C4-2B (cell line): ENCODE data around the gene OSBPL5.

Experiments used
- H3K27ac ChIP-seq: fragments of 450-650 bp; 2 replicates; pipeline ENCODE4 v1.5.1; 2017
- CTCF ChIP-seq: fragments of 450-650 bp; conservative IDR thresholded peaks from 2 replicates; pipeline ENCODE4 v1.5.1; 2017; ENCODE audit warnings: mild to moderate bottlenecking
- ZFX ChIP-seq: fragments of 450-650 bp; IDR thresholded peaks from 2 replicates; pipeline ENCODE4 v1.6.1; 2017

OSBPL5 gene

GRCh38 chr11:3163241-3163981 is 1.7 kb downstream of the OSBPL5 start:
- H3K27ac ChIP-seq, result no peak overlapping the region
- TF ChIP-seq ZFX (no peak), CTCF (no peak)

- TF ChIP-seq ZFX (no peak), CTCF (no peak)
- no peak overlapping the region for H3K27ac ChIP-seq
Observed at GRCh38 chr11:3162410-3163240, 2.5 kb downstream of the OSBPL5 start.

DNA sequence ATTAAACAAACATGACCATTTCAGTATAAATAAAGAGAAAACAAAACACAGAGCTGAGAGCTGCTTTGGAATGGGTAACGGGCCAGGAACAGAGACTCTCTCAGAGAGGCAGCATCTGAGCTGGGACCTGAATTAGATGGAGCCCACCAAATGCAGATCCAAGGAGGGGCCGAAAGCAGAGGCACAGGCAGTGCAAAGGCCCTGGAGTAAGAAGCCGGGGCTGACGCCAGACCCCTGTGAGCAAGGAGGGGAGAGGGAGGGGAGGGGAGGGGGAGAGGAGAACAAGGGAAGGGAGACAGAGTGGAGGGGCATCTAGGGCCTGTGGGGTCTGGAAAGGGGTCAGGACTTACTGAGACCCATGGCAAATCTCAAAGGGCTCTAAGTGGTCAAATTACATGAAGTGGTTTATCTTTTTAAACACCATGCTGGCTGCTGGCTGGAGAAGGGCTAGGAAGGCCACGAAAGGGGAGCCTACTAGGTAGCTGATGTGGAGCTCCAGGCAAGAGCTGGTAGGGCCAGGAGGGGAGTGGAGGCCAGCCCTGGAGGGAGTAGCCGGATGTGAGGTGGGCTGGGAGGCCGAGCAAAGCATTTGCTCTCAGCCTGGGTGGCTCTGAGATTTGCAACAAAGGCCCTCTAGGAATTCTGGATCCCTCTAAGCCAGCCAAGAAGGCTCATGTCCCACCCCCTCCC is 3.2 kb downstream of the OSBPL5 start:
- TF ChIP-seq CTCF (no peak), ZFX (no peak)
- no peak overlapping the region for H3K27ac ChIP-seq

DNA sequence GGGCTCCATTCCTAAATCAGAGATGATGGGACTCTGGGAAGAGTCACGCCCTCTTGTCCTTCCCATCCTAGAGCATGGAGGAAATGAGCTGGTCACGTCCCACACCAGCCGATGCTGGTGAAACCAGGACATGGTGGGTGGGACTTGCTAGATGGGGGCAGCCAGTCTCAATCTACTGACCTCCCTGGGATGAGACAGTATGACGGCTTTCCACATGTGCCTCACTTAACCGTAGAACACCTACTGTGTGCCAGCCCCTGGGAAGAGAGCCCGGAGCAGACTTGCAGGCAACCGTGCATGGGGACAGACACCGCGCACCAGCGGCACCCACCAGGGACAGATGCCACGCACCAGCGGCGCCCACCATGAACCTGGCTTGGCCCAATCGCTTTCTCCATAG is 3.8 kb downstream of the OSBPL5 start:
- no peak for TF ChIP-seq ZFX
- no peak overlapping the region for H3K27ac ChIP-seq

GRCh38 chr11:3160252-3161031 is 4.7 kb downstream of the OSBPL5 start:
- no peak overlapping the region for H3K27ac ChIP-seq
- no peak for TF ChIP-seq CTCF
- no peak for TF ChIP-seq ZFX

DNA sequence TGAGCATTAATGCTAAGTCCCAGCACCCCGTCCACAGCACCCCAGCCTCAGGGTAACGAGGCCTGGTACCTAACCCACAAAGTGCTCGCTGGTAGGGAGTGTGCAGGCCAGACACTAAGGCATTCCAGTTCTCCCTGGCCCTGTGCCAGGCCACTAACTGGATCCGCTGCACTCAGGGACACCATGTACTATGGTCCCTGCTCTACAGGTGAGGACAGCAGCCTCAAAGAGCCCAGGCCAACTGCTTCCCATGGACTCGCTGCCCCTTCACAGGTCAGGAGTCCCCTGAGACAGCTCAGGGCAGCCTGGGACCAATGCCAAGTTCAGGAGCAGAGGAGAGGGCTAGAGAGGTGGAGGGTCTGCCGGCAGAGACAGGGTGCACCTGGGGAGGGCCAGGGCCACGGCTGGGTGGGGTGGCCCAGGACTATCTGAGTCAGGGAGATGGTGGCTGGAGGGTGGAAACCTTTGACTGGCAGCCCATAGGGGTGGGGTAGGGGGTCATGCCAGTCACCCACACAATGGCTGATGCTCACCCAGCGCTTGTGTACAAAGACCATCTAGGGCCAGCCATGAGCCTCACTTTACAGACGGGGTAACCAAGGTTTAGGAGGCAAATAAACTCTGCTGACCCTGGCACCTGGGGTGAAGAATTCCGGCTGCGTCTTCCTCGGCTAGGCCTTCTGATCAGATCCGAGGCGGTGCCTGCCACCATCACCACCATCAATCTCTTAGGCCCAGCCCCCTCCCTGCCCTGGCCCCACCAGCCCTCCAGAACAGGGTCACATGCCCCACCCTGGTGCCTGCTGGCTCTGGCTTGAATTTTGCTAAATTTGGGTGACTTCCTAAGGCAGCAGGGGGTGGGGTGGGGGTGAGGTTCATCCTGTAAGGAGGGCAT is 5.6 kb downstream of the OSBPL5 start:
- no peak for TF ChIP-seq CTCF
- no peak for TF ChIP-seq ZFX
- H3K27ac ChIP-seq, result no peak overlapping the region

DNA sequence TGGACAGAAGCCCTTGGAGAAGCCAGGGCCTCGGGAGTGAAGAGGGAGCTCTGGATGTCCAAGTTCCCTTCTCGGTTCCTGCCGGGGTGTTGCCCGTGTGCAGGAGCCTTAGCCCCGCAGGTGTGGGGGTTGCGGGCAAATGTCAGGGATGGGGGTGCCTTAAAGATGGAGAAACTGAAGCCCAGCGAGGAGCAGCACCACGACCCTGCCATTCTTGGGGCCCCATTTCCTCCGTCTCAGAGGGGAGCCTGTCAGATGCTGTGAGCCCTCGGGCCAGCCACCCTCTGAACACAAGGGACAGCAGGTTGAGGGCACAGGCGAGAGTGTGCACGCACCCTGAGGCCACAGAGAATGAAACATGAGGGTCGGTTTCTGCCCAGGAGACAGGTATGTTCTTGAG is 6.3 kb downstream of the OSBPL5 start:
- no peak overlapping the region for H3K27ac ChIP-seq
- TF ChIP-seq CTCF (no peak), ZFX (no peak)
